GM20000 (cell line): ENCODE data around the gene PPP2R5C.

Source experiments
- DNase-seq: peaks from one replicate; pipeline ENCODE4 v3.0.0; 2012; ENCODE audit warnings: low spot score
- CTCF ChIP-seq: IDR thresholded peaks from 2 replicates; pipeline ENCODE4 v1.5.1; 2012; ENCODE audit warnings: mild to moderate bottlenecking, control low read depth; ENCODE audit errors: extremely low read depth, missing control alignments

PPP2R5C gene

GRCh38 chr14:101961746-101962502 is 200.4 kb downstream of the PPP2R5C start:
- no peak for TF ChIP-seq CTCF
- no peak for DNase-seq

GRCh38 chr14:101962503-101962874 is 201.0 kb downstream of the PPP2R5C start:
- no peak for TF ChIP-seq CTCF
- no peak for DNase-seq

GRCh38 chr14:101963052-101963451 is 201.5 kb downstream of the PPP2R5C start:
- no peak for TF ChIP-seq CTCF

GRCh38 chr14:101963656-101964296 is 202.3 kb downstream of the PPP2R5C start:
- TF ChIP-seq CTCF, result no peak
- DNase-seq, result no peak

More at GRCh38 chr14:101963052-101963451, 201.5 kb downstream of the PPP2R5C start:
- no peak for DNase-seq

GRCh38 chr14:101964297-101965180 is 203.0 kb downstream of the PPP2R5C start, which contains the start of gene DYNC1H1:
DYNC1H1 (plus strand) TSS chr14:101964573; CDS start chr14:101964692, 119 bp downstream.
- DNase-seq, result peak; percentile 97

GRCh38 chr14:101965181-101965544 is 203.7 kb downstream of the PPP2R5C start:
- DNase-seq, result peak; percentile 80
- no peak for TF ChIP-seq CTCF

More at GRCh38 chr14:101964297-101965180, 203.0 kb downstream of the PPP2R5C start, which contains the start of gene DYNC1H1:
- TF ChIP-seq CTCF, result no peak
